NCI-H187 (cell line): ENCODE data around the gene TTPAL.
"Not testable (repeated sequence)": the region's sequence is repeated elsewhere in the genome, so short reads cannot be mapped to it uniquely, and the experiment has no call there.

Source experiments
- DNase-seq, 2 experiments: peaks; one replicate each; lab custom pipeline; 2025; lab: John Stamatoyannopoulos, UW

TTPAL gene

GRCh38 chr20:44468044-44468782 is 7.5 kb upstream of the TTPAL start:
- DNase-seq, result no peak

DNA sequence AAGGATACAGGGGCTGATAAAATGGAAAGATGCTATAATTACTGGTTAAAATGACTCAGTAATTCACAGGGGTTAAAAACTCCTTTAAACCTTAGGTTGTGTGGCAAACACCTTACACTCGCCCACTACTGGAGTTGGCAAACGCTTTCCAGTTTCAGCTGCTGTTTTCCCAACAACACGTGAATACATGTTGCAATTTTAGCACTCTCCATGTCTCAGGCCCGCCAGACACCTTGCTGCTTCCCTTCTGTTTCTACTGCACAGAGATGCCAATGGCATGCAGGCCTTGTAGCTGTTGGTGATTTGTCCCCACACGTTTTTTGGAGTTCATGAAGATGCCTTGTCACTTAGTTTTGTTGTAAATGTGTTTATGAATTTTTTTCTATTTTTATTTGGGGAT is 5.3 kb upstream of the TTPAL start:
- no peak for DNase-seq

GRCh38 chr20:44471481-44471882 is 4.2 kb upstream of the TTPAL start:
- no peak for DNase-seq

DNA sequence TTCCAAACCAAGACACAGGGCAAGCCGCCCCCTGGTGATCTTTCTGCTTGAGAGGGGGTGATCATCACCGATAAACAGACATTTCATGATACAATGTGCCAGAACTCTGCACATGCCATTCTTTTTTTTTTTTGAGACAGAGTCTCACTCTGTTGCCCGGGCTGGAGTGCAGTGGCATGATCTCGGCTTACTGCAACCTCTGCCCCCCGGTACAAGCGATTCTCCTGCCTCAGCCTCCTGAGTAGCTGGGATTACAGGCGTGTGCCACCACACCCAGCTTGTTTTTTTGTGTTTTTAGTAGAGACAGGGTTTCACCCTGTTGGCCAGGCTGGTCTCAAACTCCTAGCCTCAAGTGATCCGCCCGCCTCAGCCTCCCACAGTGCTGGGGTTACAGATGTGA is 3.4 kb upstream of the TTPAL start:
- DNase-seq, result not testable (repeated sequence)

- no peak for DNase-seq
Observed at GRCh38 chr20:44475372-44475693, 341 bp upstream of the TTPAL start.

DNA sequence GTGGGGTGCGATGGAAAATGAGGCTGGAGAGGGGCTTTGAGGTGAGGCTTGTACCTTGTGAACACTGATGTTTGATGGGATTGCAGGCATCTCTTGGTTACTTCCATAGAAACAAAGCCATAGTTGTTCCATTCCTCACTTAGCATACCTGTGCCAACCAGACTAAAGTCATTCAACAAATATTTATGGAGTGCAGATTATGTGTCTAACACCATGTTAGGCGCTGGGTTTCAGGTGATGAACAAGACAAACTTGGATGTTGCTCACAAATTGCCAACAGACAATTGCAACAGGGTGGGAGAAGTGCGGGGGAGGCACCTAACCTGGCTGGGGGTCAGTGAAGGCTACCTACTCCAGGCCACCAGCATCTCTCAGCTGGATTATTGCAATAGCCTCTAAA is 1.5 kb downstream of the TTPAL start:
- DNase-seq, result no peak

GRCh38 chr20:44478206-44478605 is 2.5 kb downstream of the TTPAL start:
- no peak for DNase-seq

- no peak for DNase-seq
Observed at GRCh38 chr20:44479643-44480042, 4.0 kb downstream of the TTPAL start.

DNA sequence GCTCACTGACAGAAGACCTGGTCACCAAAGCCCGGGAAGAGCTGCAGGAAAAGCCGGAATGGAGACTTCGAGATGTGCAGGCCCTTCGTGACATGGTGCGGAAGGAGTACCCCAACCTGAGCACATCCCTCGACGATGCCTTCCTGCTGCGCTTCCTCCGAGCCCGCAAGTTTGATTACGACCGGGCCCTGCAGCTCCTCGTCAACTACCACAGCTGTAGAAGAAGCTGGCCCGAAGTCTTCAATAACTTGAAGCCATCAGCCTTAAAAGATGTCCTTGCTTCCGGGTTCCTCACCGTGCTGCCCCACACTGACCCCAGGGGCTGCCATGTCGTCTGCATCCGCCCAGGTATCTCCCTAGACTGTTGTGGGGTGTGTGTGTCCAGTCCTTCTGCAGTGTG is 4.4 kb downstream of the TTPAL start:
- no peak for DNase-seq

- DNase-seq, result no peak
Observed at GRCh38 chr20:44481719-44482416, 6.2 kb downstream of the TTPAL start.

GRCh38 chr20:44483112-44483511 is 7.4 kb downstream of the TTPAL start:
- DNase-seq, result no peak

GRCh38 chr20:44485078-44485829 is 9.6 kb downstream of the TTPAL start:
- no peak for DNase-seq

DNA sequence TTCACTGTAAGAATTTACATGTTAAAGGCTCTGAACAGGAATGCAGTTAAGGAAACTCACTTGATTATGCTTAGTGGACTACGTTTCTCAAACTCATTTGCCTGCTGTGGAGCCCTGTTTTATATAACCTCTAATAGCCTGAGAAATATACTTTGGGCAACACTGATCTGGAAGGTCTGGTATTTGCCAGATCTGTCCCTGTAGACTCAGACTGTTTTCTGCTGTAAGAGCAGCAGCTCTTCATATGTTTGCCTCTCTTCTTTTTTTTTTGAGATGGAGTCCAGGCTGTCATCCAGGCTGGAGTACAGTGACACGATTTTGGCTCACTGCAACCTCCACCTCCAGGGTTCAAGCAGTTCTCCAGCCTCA is 10.1 kb downstream of the TTPAL start:
- no peak for DNase-seq

- no peak for DNase-seq
Observed at GRCh38 chr20:44488551-44488950, 12.9 kb downstream of the TTPAL start.

DNA sequence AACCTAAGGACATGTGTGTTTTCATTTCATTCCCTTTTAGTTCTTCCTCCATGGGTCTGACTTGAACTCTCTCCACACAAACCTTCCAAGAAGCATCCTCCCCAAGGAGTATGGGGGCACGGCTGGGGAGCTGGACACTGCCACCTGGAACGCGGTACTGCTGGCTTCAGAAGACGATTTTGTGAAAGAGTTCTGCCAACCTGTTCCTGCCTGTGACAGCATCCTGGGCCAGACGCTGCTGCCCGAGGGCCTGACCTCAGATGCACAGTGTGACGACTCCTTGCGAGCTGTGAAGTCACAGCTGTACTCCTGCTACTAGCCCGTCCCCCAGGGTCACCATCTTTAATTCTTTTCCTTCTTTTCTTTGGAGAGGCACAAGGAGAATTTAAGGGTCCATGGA is 13.5 kb downstream of the TTPAL start:
- DNase-seq, result no peak

- DNase-seq, result no peak
Observed at GRCh38 chr20:44489931-44490330, 14.3 kb downstream of the TTPAL start.

DNA sequence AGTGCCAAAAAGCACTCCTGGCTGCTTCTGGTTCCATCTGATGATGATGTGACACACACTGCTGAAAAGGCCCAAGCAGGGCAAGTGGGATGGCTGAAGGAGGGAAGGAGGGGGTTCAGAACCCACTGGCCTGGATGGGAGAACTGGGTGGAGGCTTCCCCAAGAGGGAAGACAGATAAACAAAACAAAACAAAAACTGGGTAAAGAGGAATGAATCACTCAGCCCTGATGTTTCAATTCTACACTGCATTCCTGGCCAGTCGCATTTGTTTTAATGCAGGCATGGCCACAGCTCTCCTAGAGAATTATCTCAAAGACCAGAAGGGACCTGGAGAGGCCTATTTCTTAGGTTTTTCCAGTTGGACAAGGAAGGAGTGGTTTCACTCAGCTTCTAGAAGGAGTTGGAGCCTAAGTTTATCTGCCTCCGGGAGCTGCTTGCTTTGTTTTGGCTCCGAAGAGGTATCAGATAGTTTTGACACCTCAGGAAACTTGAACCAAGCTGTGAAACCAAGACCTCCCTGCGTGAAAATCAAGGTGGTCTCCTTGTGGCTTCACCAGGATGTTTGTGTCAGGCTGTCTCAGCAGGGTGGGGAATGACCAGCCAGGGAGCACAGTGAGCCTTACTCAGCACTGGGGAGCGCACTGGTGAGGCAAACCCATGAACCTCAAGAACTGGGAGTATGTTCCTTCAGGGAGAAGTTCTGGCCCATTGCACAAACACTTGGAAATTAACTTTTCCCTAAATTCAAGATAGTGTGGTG is 16.1 kb downstream of the TTPAL start:
- DNase-seq, result no peak

DNA sequence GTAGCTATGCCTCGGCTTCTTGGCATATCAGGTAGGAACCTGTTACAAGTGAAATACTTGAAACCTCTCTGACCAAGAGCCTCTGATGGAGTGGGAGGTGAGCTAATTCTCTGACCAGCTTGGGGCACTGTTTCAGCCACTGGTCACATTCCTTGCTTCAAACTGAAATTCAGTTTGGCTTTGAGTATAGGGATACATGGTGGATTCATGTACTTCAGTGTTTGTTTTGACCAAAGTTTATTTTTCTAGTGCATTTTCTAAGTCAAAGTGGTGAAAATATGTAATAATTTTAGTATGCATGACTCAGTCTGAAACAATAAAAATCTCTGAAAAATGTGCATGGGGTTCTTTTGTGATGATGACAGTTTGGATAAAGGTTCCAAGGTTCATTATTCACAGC is 18.6 kb downstream of the TTPAL start:
- no peak for DNase-seq

GRCh38 chr20:44494681-44495080 is 19.0 kb downstream of the TTPAL start:
- no peak for DNase-seq

GRCh38 chr20:44495257-44495656 is 19.6 kb downstream of the TTPAL start:
- DNase-seq, result no peak

GRCh38 chr20:44495802-44496481 is 20.3 kb downstream of the TTPAL start:
- DNase-seq, result no peak

GRCh38 chr20:44496976-44497375 is 21.3 kb downstream of the TTPAL start:
- DNase-seq, result no peak
